Liver (tissue), 3 donors: Measurements from ENCODE around the gene PIGK.

Experiments used
- EGR1 ChIP-seq, 2 donors: IDR thresholded peaks; 2 replicates each; pipeline ENCODE4 v1.6.1; 2016 to 2018; ENCODE audit warnings: antibody characterized with exemption in 2 of 2, low read depth in 2 of 2
- GABPA ChIP-seq, 2 donors: IDR thresholded peaks in 1 of 2; conservative IDR thresholded peaks in 1 of 2; 2 replicates each; pipeline ENCODE4 v1.6.1; 2016; ENCODE audit warnings: antibody characterized with exemption in 2 of 2, mild to moderate bottlenecking in 1 of 2, moderate library complexity in 1 of 2
- JUND ChIP-seq, 2 donors: IDR thresholded peaks; 2 replicates each; pipeline ENCODE4 v1.6.1; 2016; ENCODE audit warnings: antibody characterized with exemption in 2 of 2
- RAD21 ChIP-seq, 2 donors: IDR thresholded peaks; 2 replicates each; pipeline ENCODE4 v1.6.1; 2016; ENCODE audit warnings: antibody characterized with exemption in 2 of 2, mild to moderate bottlenecking in 2 of 2
- SP1 ChIP-seq: IDR thresholded peaks from 2 replicates; pipeline ENCODE4 v1.6.1; 2018; ENCODE audit warnings: antibody characterized with exemption, mild to moderate bottlenecking
- TAF1 ChIP-seq: conservative IDR thresholded peaks from 2 replicates; pipeline ENCODE4 v1.6.1; 2016; ENCODE audit warnings: antibody characterized with exemption, mild to moderate bottlenecking
- YY1 ChIP-seq: IDR thresholded peaks from 2 replicates; pipeline ENCODE4 v1.6.1; 2016; ENCODE audit warnings: antibody characterized with exemption, mild to moderate bottlenecking
- TF ChIP-seq, protein P1 (sequence below): fragments of 150-350 bp; IDR thresholded peaks from 2 replicates; pipeline ENCODE4 v1.5.1; 2017; ENCODE audit warnings: improper control_type of control experiment, low read depth, low read length; ENCODE audit not compliant: missing input control
- TF ChIP-seq, protein P2 (sequence below): IDR thresholded peaks from 2 replicates; pipeline ENCODE4 v1.6.1; 2016; ENCODE audit warnings: antibody characterized with exemption, mild to moderate bottlenecking
- TF ChIP-seq, protein P3 (sequence below): IDR thresholded peaks from 2 replicates; pipeline ENCODE4 v1.6.1; 2016; ENCODE audit warnings: antibody characterized with exemption
- TF ChIP-seq, protein P4 (sequence below): IDR thresholded peaks from 2 replicates; pipeline ENCODE4 v1.6.1; 2016; ENCODE audit warnings: antibody characterized with exemption
- TF ChIP-seq, protein P5 (sequence below): IDR thresholded peaks from 2 replicates; pipeline ENCODE4 v1.6.1; 2016; ENCODE audit warnings: antibody characterized with exemption
- donor health status: healthy.
- donor health status: healthy.

DNA sequence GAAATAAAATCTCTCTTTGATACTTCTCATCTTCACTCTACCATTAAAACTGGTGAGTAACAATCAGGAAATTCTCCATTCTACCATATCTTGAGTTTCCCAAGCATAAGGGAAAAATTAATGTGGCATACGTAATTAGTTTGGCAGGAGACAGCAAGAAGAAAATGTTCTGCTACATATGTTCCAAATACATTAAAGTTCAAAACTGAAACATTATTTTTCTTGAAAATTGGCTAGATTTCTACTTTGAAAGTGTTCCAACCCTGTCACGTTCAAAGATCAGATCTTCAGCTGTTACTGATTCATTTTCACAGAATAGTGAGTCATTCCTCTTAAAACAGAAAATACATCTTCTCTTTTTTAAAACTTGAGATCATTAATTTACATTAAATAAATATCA, 48.5 kb downstream of the PIGK start:
- TF ChIP-seq, protein P1, sequence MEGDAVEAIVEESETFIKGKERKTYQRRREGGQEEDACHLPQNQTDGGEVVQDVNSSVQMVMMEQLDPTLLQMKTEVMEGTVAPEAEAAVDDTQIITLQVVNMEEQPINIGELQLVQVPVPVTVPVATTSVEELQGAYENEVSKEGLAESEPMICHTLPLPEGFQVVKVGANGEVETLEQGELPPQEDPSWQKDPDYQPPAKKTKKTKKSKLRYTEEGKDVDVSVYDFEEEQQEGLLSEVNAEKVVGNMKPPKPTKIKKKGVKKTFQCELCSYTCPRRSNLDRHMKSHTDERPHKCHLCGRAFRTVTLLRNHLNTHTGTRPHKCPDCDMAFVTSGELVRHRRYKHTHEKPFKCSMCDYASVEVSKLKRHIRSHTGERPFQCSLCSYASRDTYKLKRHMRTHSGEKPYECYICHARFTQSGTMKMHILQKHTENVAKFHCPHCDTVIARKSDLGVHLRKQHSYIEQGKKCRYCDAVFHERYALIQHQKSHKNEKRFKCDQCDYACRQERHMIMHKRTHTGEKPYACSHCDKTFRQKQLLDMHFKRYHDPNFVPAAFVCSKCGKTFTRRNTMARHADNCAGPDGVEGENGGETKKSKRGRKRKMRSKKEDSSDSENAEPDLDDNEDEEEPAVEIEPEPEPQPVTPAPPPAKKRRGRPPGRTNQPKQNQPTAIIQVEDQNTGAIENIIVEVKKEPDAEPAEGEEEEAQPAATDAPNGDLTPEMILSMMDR = no peak
- TF ChIP-seq YY1 (no peak), RAD21 (IDR thresholded peaks at IDR 0.05) (no peak), EGR1 (IDR thresholded peaks at IDR 0.05; ENCODE audit: low read depth in 2 of 2) (no peak), TAF1 (no peak), GABPA (IDR thresholded peaks at IDR 0.05 in 1 of 2, conservative IDR thresholded peaks at IDR 0.05 in 1 of 2) (no peak), SP1 (no peak), JUND (IDR thresholded peaks at IDR 0.05) (no peak)
- TF ChIP-seq, protein P2, sequence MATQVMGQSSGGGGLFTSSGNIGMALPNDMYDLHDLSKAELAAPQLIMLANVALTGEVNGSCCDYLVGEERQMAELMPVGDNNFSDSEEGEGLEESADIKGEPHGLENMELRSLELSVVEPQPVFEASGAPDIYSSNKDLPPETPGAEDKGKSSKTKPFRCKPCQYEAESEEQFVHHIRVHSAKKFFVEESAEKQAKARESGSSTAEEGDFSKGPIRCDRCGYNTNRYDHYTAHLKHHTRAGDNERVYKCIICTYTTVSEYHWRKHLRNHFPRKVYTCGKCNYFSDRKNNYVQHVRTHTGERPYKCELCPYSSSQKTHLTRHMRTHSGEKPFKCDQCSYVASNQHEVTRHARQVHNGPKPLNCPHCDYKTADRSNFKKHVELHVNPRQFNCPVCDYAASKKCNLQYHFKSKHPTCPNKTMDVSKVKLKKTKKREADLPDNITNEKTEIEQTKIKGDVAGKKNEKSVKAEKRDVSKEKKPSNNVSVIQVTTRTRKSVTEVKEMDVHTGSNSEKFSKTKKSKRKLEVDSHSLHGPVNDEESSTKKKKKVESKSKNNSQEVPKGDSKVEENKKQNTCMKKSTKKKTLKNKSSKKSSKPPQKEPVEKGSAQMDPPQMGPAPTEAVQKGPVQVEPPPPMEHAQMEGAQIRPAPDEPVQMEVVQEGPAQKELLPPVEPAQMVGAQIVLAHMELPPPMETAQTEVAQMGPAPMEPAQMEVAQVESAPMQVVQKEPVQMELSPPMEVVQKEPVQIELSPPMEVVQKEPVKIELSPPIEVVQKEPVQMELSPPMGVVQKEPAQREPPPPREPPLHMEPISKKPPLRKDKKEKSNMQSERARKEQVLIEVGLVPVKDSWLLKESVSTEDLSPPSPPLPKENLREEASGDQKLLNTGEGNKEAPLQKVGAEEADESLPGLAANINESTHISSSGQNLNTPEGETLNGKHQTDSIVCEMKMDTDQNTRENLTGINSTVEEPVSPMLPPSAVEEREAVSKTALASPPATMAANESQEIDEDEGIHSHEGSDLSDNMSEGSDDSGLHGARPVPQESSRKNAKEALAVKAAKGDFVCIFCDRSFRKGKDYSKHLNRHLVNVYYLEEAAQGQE = no peak
- TF ChIP-seq, protein P3, sequence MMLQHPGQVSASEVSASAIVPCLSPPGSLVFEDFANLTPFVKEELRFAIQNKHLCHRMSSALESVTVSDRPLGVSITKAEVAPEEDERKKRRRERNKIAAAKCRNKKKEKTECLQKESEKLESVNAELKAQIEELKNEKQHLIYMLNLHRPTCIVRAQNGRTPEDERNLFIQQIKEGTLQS = no peak
- TF ChIP-seq, protein P4, sequence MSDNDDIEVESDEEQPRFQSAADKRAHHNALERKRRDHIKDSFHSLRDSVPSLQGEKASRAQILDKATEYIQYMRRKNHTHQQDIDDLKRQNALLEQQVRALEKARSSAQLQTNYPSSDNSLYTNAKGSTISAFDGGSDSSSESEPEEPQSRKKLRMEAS = no peak
- TF ChIP-seq, protein P5, sequence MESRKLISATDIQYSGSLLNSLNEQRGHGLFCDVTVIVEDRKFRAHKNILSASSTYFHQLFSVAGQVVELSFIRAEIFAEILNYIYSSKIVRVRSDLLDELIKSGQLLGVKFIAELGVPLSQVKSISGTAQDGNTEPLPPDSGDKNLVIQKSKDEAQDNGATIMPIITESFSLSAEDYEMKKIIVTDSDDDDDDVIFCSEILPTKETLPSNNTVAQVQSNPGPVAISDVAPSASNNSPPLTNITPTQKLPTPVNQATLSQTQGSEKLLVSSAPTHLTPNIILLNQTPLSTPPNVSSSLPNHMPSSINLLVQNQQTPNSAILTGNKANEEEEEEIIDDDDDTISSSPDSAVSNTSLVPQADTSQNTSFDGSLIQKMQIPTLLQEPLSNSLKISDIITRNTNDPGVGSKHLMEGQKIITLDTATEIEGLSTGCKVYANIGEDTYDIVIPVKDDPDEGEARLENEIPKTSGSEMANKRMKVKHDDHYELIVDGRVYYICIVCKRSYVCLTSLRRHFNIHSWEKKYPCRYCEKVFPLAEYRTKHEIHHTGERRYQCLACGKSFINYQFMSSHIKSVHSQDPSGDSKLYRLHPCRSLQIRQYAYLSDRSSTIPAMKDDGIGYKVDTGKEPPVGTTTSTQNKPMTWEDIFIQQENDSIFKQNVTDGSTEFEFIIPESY = no peak
